ENCODE results near the gene RNF26.

Gene RNF26

DNA sequence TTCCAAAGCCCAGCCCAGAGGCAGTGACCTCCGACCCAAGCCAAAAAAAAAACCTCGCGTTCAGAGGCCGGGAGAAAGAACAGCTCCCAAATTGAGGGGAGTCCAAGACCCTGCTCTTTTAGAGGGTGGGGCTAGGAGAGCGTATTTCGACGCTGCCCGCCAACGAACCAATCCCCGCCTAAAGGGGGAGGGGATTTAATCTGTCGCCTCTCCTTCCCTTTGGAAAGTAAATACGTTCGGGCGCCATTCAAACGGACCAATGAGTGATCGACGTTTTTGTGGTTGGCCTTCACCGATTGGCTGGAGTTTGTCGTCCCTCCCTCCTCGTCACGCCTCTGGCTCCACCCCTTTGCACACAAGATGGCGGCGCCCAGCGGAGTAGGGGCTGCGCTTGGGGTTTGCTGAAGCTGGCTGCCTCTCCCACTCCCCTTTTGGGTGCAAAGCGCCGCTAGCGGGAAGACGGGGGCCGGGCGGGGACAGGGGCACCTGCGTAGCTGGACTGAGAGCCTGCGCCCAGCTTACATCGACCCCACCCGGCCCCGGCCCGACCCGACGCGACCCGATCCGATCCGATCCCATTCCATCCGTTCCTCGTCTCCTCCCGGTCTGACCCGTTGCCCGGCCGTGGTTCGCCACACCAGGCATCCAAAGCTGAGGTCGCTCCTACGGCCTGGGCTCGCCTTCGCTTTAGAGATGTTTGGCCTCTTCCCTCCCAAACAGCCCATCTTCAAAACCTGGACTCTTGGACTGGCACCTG is at the start of gene RNF26:
Gene RNF26, plus strand, starts transcription at position 354 of the 757 bp plus-strand sequence. CDS start 596 bp downstream, outside the sequence.
- DNase-seq = peak; percentile 89

DNA sequence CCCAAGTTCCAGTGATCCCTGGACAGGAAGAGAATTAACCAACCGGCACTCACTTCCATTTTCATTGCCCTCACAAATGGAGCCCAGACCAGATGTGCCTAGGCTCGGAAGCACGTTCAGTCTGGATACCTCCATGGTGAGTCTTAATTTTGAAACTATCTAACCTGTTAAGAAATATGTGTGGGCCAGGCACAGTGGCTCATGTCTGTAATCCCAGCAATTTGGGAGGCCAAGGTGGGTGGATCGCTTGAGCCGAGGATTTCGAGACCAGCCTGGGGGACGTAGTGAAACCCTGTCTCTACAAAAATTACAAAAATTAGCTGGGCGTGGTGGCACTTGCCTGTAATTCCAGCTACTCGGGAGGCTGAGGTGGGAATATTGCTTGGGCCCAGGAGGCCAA is 48.9 kb upstream of the RNF26 start:
- no peak for DNase-seq

DNA sequence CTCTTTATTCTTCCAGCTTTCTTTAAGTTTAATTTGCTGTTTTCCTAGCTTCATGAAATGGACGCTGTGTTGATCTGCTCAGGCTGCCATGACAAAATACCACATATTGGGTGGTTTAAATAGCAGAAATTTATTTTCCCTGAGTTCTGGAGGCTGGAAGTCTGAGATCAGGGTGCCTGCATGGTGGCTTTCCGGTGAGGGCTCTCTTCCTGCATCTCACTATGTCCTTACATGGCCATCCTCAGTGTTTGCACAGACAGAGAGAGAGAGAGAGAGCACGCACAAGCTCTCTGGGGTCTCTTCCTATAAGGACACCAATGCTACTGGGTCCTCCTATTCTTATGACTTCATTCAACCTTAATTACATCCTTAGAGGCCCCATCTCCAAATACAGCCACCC is 46.1 kb upstream of the RNF26 start:
- DNase-seq = no peak

DNA sequence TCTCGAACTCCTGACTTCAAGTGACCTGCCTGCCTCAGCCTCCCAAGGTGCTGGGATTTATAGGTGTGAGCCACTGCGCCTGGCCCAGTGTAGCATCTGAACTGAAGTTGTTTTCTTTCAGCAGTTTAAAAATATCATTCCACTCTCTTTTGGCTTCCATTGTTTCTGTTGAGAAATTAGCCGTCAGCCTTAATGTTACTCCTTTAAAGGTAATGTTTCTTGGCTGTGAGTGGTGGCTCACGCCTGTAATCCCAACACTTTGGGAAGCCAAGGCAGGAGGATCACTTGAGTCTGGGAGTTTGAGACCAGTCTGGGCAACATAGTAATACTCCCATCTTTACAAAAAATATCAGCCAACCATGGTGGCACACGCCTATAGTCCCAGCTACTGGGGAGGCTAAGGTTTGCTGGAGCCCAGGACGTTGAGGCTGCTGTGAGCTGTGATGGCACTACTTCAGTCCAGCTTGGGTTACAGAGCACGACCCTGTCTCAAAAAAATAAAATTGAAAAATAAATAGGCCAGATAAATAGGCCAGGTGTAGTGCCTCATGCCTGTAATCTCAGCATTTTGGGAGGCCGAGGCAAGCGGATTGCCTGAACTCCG is 43.3 kb upstream of the RNF26 start:
- no peak for DNase-seq

DNA sequence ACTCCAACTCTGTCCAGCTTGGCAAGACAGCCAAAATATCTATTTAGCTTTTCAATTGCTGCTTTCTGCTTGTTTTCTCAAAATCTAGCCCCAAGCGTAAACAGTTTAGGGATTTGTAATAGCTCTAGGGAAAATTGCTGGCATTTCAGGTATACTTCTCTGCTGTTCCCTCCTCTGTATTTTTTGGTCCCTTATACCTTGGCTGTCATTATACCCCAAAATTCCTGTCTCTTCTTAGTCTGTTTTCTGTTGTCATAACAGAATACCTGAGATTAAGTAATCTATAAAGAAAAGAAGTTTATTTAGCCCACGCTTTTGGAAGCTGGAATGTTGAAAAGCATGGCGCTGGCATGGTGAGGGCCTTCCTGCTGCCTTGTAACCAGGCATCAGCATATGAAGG is 40.9 kb upstream of the RNF26 start:
- DNase-seq = no peak

DNA sequence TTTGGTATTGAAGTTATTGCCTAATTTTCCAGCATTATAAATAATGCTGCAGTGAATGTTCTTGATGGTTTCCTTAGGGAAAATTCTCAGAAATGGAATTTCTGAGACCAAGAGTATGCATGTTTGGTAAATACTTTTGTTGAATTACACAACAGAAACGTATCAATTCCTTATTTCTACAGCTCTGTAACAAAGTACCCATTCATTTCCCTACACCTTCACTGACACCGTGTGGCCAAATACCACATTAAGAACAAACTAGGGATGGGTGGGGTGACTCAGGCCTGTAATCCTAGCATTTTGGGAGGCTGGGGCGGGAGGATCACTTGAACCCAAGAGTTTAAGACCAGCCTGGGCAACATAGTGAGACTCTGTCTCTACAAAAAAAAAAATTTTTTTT is 39.1 kb upstream of the RNF26 start:
- DNase-seq = no peak

DNA sequence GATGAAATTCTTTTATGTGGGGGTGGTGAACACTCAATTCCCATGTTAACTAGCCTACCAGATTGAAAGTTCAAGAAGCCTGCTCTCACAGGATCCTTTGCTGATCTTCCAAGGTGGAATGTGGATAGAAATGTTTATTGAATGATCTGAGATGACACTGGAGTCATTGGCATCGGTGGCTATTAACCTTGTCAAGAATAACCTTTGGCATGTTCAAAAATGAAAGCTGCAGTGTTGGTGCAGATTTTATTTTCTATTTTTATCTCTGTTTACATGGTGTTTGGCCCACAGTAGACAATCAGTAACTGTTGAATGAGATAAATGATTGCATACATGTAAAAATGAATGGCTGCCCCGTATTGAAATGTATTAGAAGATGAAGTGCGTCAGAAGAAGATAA is 36.4 kb upstream of the RNF26 start:
- DNase-seq = no peak

DNA sequence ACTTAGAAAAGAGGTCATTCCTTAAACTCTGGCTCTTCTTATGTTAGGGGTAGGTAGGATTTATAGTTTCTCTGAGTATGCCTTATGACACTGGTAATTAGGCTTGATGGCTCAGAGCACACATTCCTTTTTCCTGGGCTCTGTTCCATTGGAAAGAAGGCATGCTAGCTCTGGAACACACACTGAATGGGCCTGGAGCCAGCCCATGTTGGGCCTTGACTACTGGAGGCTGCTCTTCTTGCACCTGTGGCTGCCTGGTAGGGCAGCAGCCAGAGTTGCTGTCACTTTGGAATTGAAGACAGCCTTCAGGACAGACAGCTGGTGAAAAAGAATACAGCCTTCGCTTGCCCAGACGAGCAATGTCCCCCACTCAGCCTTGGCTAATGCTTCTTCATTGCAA is 35.6 kb upstream of the RNF26 start:
- DNase-seq = no peak

DNA sequence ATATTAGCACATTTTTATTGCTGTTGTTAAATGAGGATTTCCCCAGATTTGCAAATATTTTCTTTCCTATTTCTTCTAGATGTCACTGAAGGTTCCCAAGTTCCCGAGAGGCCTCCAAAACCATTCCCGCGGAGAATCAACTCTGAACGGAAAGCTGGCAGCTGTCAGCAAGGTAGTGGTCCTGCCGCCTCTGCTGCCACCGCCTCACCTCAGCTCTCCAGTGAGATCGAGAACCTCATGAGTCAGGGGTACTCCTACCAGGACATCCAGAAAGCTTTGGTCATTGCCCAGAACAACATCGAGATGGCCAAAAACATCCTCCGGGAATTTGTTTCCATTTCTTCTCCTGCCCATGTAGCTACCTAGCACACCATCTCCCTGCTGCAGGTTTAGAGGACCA is 34.9 kb upstream of the RNF26 start:
- DNase-seq = no peak

DNA sequence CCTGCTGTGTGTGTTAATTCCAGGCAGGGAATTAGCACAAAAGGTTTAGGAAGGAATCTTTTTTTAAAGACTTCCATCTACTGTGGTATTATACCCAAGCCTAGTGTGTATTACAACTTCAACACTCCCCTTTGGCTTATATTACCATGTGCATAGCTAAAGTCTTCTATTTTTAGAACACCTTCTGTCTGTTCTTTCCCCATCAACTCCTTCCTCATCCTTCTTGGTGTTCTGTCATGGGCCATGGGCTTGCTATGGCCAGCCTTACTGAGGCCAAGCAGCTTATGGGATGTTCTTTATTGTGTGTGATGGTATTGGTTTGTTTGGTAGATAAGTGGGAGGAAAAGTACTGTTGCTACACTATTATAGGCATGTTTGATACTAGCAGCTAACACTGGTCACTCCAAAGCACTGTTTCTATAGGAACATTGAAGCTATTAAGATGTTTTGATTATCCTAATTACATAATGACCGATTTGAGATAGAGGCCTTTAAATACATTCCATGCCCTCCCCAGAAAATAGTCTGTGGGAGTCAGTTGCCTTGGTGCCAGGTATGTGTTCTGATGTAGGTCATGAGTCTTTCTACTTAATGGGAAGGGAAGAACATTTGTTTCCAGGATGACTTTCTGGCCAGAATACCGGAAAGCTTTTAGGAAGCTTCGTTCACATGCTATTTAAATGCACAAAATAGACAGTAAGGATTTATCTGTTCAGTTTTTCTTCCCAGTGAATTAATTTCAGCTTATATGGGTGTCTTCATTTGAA is 33.9 kb upstream of the RNF26 start:
- DNase-seq = no peak

DNA sequence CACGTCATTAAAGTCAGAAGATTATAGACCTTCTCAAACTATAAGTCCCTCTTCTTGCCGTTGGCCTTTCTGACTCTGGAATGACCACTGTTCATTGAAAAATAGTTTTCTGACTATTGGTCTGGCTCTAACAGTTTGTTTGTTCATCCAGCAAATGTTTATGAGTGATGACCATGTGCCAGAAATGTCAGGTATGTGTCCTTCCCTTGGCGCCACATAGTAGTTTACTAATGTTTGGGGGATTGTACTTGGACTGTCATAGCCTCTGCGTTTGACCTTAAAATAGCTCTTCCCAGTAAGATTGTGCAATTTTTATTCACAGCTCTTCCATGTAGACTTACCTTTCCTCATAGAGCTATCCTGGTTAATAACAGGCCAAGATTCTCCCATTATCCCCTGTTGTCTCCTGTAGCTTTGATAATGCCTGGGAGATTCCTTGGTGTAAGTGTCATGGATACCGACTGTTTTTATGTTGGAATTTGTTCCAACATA is 31.1 kb upstream of the RNF26 start:
- no peak for DNase-seq

DNA sequence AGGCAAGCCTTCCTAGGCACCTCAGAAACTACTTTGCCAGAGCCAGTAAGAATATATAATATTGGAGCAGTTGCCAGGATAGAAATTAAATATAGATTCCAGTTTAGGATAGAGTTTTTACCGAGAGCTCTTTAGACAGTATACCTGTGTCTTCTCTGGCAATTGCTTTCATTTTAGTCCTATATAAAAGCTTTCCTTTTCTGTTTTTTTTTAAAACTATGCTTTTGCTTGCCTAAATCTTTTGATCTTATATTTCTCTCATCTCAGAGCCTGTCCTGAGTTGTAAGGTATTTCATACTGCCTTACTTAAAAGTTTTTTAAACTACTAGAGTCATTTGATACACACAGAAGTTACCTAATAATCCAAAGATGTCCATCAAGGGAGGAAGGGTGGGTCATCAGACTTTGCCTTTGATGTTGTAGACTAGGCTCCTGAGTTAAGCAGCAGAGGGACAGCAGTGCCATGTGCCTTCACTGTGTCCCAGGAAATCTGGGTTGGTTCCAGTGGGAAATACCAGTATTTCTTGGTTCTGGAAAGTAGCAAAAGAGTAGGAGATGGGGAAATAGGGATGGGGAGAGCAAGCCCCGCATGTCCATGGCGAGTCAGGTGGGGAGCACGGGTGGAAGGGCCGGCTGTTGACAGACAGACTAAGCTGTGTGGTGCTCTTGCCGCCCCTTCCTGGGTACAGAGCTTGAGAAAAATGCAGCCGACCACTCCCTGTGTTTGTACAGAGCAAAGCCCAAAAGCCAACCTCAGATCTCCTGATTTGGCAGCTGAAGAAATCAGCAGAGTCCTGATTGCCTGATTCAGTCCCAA is 28.6 kb upstream of the RNF26 start:
- no peak for DNase-seq

DNA sequence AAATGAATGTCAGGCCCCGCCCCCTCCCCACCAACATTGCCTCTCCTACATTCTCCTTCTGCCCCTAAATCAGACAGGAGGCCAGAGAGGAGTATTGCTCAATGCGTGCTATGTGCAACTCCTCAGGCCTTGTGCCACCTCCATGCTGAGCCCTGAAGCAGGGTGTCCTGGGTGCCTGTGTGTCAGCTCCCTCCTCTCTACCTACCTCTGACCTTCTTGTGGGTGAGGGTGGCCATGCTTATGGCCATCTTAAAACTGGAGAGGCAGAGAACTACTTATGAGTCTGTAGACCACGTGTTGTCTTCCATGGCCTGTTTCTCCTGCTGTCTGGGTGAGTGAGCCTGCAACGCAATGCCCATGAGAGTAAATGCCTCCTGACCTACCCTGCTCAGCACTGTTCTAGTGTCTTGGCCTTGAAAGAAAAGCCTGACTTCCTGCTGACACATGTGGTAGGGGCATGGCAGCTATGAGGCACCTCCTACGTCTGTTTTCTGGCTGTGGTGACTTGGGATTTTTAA is 27.9 kb upstream of the RNF26 start:
- no peak for DNase-seq

DNA sequence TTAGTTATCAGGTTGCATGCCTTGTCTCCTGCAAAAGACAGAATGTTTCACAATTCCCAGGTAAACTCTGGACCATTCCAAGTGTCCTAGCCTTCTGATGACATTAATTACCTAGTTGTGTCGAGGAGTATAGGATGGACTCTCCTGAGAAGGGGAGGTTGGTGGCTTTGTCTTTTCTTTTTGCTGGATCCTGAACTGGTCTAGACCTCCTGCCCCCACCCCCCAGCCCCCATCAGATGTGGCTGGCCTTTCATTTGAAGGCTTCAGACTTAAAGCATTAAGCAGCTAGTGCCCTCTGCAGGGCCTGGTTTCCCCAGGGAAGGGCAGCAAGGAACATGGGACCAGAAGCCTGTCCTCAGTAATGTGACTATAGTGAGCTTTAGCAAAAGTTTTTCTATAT is 27.1 kb upstream of the RNF26 start:
- no peak for DNase-seq

DNA sequence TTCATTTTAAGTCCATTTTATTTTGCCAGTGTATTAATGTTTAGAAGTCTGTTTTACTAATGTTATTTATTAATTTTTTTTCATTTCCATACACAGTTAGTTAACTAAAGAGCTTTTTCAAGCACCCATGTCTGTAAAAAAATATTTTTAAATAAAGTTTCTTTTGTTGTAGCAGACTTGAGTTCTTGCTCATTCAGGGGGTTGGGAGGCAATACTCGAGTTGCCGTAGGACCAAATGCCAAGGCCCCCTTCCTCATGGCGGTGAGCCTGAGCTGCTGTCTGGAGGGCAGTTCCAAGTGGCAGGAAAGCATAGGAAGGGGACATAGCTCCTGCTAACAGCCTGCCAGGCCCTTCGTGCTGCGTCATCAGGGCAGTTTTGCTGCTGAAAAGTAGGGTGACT is 26.4 kb upstream of the RNF26 start:
- DNase-seq = no peak

DNA sequence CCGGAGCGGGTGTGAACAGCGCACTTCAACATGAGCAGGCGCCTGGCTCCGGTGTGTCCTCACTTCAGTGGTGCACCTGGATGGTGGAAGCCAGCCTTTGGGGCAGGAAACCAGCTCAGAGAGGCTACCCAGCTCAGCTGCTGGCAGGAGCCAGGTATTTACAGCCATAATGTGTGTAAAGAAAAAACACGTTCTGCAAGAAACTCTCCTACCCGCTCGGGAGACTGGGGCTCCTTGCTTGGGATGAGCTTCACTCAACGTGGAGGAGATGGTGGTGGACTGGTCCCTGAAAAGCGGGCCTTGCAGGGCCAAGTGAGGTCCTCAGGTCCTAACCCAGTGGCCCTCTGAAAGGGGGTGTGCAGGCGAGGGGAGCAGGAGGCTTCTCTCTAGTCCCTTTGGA is 24.9 kb upstream of the RNF26 start:
- no peak for DNase-seq

DNA sequence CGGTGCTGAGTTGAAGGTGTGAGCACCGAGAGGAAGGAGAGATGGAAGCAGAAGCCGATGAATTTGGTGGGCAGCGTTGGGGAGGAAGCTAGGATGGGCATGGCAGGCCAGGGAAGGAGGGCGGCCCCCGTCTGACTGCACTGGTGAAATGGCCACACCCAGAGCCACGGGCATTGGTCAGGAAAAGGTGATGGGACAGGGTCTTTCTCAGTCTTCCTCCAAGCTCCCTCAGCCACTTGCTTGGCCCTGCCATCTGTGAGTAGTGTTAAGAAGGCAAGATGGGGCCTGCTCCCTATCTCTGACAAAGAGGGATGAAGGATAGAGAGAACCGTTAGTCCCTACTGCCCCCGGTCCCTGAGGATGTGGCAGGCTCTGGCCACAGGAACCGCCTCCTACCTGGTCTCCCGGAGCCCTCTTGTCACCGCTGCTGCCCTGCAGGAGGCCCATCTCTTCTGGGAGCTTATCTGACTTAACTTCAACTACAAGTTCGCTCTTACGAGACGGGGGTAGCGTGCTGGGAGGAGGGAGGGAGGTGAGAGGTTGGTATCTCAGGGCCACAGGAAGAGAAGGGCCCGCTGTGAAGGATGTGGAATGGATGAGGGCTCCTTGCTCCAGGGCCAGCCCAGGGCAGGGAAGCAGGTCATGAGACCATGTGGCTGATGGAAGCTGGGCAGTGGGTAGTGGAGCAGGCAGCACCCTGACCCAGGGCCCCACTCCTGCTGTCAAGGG is 24.2 kb upstream of the RNF26 start:
- DNase-seq = no peak

DNA sequence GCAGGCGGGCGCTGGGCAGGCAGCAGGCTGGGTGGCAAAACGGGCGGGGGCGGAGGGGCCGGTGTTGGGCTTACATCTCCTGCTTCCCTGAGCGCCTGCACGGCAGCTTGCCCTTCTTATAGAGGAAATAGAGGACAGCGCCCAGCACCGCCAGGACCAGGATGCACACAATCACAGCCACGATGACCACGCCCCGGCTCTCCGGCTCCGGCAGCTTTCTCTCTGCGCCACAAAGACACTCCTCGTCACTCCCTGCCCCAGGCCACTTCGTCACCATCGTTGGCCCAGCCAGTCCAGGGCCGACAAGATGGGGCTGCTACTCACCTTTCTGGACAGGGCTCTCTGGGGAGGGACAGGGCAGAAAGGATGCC is 23.7 kb upstream of the RNF26 start:
- no peak for DNase-seq

DNA sequence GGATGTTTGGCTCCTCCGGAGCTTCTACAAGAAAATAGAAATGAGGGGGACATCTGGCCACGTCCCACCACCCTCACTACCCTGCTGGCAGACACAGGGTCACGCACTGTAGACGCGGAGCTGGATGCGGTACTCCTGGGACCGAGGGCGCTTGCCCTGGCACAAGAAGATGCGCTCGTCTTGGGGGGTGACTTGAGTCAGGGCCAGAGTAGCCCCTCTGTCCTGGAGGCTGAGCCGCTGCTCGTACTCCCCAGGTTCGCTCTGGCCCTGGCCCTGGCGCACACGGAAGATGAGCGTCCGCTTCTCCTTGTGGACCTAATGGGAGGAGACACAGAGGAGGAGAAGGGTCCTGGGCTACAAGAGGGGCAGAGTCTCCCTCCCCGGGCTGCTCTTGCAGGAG is 19.6 kb upstream of the RNF26 start:
- DNase-seq = no peak

DNA sequence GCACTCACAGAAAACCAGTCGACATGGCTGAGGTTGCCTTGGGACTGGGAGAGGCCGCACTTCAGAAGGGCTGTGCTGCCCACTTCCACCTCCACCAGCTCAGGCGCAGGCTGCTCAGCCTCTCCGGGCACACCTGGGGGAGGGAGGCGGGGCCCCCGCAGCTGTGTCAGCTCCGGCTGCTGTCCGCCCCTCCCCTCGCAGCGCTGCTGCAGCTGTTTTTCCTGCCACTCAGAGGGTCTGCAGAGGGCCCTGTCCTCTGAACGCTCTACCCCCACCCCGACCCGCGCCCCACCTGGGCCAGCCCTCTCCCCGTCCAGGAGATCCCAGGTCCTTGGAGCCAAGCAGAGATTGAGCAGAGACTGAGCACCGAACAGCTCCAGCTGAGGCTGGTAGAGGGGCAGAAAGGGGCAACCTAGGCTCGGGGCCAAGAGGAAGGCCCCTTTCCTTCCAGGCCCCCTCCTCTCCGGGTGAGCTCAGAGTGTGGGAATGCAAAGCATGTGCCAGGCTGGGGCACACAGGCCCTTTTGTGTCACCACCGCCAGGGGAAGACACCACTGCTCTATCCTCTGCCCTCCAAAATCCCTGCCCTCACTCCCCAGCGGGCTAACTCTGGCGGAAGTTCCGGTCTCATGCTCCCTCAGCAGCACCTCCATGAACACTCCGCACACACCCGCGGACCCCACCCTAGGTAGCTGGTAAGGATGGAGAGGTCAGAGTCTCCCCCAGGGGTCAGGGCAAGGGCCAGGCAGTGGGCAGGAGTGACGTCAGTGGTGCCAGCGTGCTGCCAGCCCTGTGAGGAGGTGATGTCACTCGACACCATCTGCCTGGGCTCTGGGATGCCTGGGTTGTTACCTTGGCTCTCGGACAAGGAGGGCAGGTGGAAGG is 19.0 kb upstream of the RNF26 start:
- no peak for DNase-seq

All from NCI-H1694 treated with DMSO at 0.1 percent for 48 hours (cell line).